Measurements from ENCODE around the gene IGF1R.

IGF1R gene

GRCh38 chr15:98677345-98678059 lies 29.2 kb downstream of the IGF1R start:
- H3K4me3 ChIP-seq (ENCODE audit: low read depth, low read length): no peak overlapping the region
- in situ Hi-C loops (cut with HindIII; ENCODE audit: low sequenced_read_pairs): no loop called here
- no peak for TF ChIP-seq CTCF (IDR thresholded peaks at IDR 0.05; ENCODE audit: low read depth, low read length)
- DNase-seq (ENCODE audit: low read depth, low spot score): no peak

GRCh38 chr15:98678484-98678883 lies 30.1 kb downstream of the IGF1R start:
- in situ Hi-C loops (cut with HindIII; ENCODE audit: low sequenced_read_pairs): no loop called here
- no peak overlapping the region for H3K4me3 ChIP-seq (ENCODE audit: low read depth, low read length)
- no peak for TF ChIP-seq CTCF (IDR thresholded peaks at IDR 0.05; ENCODE audit: low read depth, low read length)
- no peak for DNase-seq (ENCODE audit: low read depth, low spot score)

GRCh38 chr15:98681061-98681460 lies 32.7 kb downstream of the IGF1R start:
- no peak for TF ChIP-seq CTCF (IDR thresholded peaks at IDR 0.05; ENCODE audit: low read depth, low read length)
- no peak overlapping the region for H3K4me3 ChIP-seq (ENCODE audit: low read depth, low read length)
- in situ Hi-C loops (cut with HindIII; ENCODE audit: low sequenced_read_pairs): no loop called here
- no peak for DNase-seq (ENCODE audit: low read depth, low spot score)

- no peak for TF ChIP-seq CTCF (IDR thresholded peaks at IDR 0.05; ENCODE audit: low read depth, low read length)
- in situ Hi-C loops (cut with HindIII; ENCODE audit: low sequenced_read_pairs): no loop called here
- no peak for DNase-seq (ENCODE audit: low read depth, low spot score)
- no peak overlapping the region for H3K4me3 ChIP-seq (ENCODE audit: low read depth, low read length)
Measured at GRCh38 chr15:98682992-98683701, 34.8 kb downstream of the IGF1R start.

GRCh38 chr15:98683831-98684230 lies 35.5 kb downstream of the IGF1R start:
- DNase-seq (ENCODE audit: low read depth, low spot score): no peak
- TF ChIP-seq CTCF (IDR thresholded peaks at IDR 0.05; ENCODE audit: low read depth, low read length): no peak
- no peak overlapping the region for H3K4me3 ChIP-seq (ENCODE audit: low read depth, low read length)
- in situ Hi-C loops (cut with HindIII; ENCODE audit: low sequenced_read_pairs): no loop called here

GRCh38 chr15:98684436-98684835 lies 36.1 kb downstream of the IGF1R start:
- DNase-seq (ENCODE audit: low read depth, low spot score): peak; percentile 59
- in situ Hi-C loops (cut with HindIII; ENCODE audit: low sequenced_read_pairs): no loop called here
- H3K4me3 ChIP-seq (ENCODE audit: low read depth, low read length): no peak overlapping the region
- no peak for TF ChIP-seq CTCF (IDR thresholded peaks at IDR 0.05; ENCODE audit: low read depth, low read length)
